ENCODE measurements around the gene CAMK2A. TPM values are rescaled to one million over a fixed set of nuclear protein-coding genes. Genes with fewer than 3 reads are reported as not detected.

The CAMK2A gene
- total RNA-seq, 1 experiment from 2014 or later: 0.33 TPM

GRCh38 chr5:150263801-150264621, 25.6 kb downstream of the CAMK2A start:
- H3K27ac Mint-ChIP-seq: no peak overlapping the region

More at GRCh38 chr5:150263801-150264621, 25.6 kb downstream of the CAMK2A start:
- no peak overlapping the region for H3T11ph ChIP-seq (ENCODE audit: low read length)
- H3K14ac ChIP-seq (ENCODE audit: insufficient read depth, low read length): peak overlapping the region; percentile 14; the same call in 1 of the 2 replicates
- no peak overlapping the region for H3K23ac ChIP-seq (ENCODE audit: insufficient read length, low read depth, low read length)
- H3K4me2 ChIP-seq (ENCODE audit: insufficient read depth, insufficient read length, low read length): no peak overlapping the region
- H3K4ac ChIP-seq (ENCODE audit: low read depth, low read length): no peak overlapping the region
- H2BK120ac ChIP-seq (ENCODE audit: low read depth, low read length, poor library complexity, severe bottlenecking): no peak overlapping the region
- no peaks in the 10 kb centered on the region for H3K9me3 Mint-ChIP-seq
- no peaks in the 10 kb centered on the region for H3K36me3 Mint-ChIP-seq (ENCODE audit: insufficient read depth in 1 of 3, low read depth in 3 of 3)
- no peak overlapping the region for H2AK5ac ChIP-seq (ENCODE audit: insufficient read length, low read length)
- H3K56ac ChIP-seq (ENCODE audit: insufficient read length, low read depth, low read length): no peak overlapping the region
- no peak overlapping the region for H2BK20ac ChIP-seq (ENCODE audit: low read depth, low read length, poor library complexity, severe bottlenecking)
- H3K27ac ChIP-seq (ENCODE audit: insufficient read length, low read depth, low read length): no peak overlapping the region
- H3K79me2 ChIP-seq (ENCODE audit: insufficient read depth, low read length): no peaks in the 10 kb centered on the region
- WGBS (ENCODE audit: extremely low coverage, insufficient read length, low lambda C conversion rate): no CpG with 5 or more reads among the region's 11 CpGs
- H3K18ac ChIP-seq (ENCODE audit: insufficient read length, low read depth, low read length): no peak overlapping the region
- H4K20me1 ChIP-seq (ENCODE audit: control insufficient read depth, insufficient read depth, insufficient read length): no peaks in the 10 kb centered on the region
- no peaks in the 10 kb centered on the region for H3K9me3 ChIP-seq (ENCODE audit: control insufficient read depth, low read depth, low read length)
- no peak for TF ChIP-seq CTCF (conservative IDR thresholded peaks at IDR 0.05)
- H2BK5ac ChIP-seq (ENCODE audit: insufficient read length, low read length): no peak overlapping the region
- H3K4me1 Mint-ChIP-seq: peaks cover 8 to 15% of the 10 kb centered on the region in 2 experiments
- no peak overlapping the region for H3K4me3 Mint-ChIP-seq
- H2BK12ac ChIP-seq (ENCODE audit: insufficient read length, low read depth, low read length): no peak overlapping the region
- H2AFZ ChIP-seq (ENCODE audit: low read length): no peak overlapping the region
- H2BK15ac ChIP-seq (ENCODE audit: low read depth, low read length): no peak overlapping the region
- DNase-seq: no peak
- H3K27me3 Mint-ChIP-seq (ENCODE audit: low read depth): peaks cover 9% of the 10 kb centered on the region
- no peak overlapping the region for H4K5ac ChIP-seq (ENCODE audit: insufficient read length, low read depth, low read length)
- no peak overlapping the region for H4K8ac ChIP-seq (replicated peaks; ENCODE audit: insufficient read length, low read depth, low read length)
- no peak overlapping the region for H3K9ac ChIP-seq (ENCODE audit: extremely low read depth, insufficient read length, low read length)
- H4K91ac ChIP-seq (ENCODE audit: insufficient read length, low read depth, low read length): no peak overlapping the region
- no peaks in the 10 kb centered on the region for H3K79me1 ChIP-seq (ENCODE audit: insufficient read depth, low read depth, low read length, poor library complexity, severe bottlenecking)
- H3K4me1 ChIP-seq (ENCODE audit: insufficient read depth, low read length): no peaks in the 10 kb centered on the region
- no peaks in the 10 kb centered on the region for H3K23me2 ChIP-seq (ENCODE audit: insufficient read length, low read depth, low read length, poor library complexity, severe bottlenecking)
- no peaks in the 10 kb centered on the region for H3K27me3 ChIP-seq (ENCODE audit: insufficient read depth, low read length)

Data from H9 (cell line).